GM21619 (cell line): ENCODE measurements around the gene PCDHGA11.
A peak's percentile ranks its signal among the peaks of the same experiment; 100 is the strongest.
"Not testable (repeated sequence)": the region's sequence is repeated elsewhere in the genome, so short reads cannot be mapped to it uniquely, and the experiment has no call there.

Experiments
- ATAC-seq: cut with Tn5 transposase; IDR thresholded peaks from one replicate; pipeline ENCODE4 v1.9.1; 2021; ENCODE audit not compliant: unreplicated experiment

The PCDHGA11 gene

DNA sequence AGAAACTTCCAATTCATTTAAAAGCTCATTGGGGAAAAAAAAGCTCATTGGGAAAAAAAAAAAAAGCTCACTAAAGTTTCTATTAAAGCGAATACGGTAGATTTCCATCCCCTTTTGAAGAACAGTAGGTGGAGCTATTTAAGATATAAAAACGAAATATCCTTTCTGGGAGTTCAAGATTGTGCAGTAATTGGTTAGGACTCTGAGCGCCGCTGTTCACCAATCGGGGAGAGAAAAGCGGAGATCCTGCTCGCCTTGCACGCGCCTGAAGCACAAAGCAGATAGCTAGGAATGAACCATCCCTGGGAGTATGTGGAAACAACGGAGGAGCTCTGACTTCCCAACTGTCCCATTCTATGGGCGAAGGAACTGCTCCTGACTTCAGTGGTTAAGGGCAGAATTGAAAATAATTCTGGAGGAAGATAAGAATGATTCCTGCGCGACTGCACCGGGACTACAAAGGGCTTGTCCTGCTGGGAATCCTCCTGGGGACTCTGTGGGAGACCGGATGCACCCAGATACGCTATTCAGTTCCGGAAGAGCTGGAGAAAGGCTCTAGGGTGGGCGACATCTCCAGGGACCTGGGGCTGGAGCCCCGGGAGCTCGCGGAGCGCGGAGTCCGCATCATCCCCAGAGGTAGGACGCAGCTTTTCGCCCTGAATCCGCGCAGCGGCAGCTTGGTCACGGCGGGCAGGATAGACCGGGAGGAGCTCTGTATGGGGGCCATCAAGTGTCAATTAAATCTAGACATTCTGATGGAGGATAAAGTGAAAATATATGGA lies 9.7 kb downstream of the PCDHGA11 start, which contains the start of gene PCDHGA12:
Gene PCDHGA12 (plus strand): TSS at position 176 of the 782 bp plus-strand sequence. CDS start 253 bp downstream, at position 429.
- peak; percentile 85 for ATAC-seq

DNA sequence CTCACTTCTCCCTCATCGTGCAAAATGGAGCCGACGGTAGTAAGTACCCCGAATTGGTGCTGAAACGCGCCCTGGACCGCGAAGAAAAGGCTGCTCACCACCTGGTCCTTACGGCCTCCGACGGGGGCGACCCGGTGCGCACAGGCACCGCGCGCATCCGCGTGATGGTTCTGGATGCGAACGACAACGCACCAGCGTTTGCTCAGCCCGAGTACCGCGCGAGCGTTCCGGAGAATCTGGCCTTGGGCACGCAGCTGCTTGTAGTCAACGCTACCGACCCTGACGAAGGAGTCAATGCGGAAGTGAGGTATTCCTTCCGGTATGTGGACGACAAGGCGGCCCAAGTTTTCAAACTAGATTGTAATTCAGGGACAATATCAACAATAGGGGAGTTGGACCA lies 10.4 kb downstream of the PCDHGA11 start:
- peak; percentile 68 for ATAC-seq

DNA sequence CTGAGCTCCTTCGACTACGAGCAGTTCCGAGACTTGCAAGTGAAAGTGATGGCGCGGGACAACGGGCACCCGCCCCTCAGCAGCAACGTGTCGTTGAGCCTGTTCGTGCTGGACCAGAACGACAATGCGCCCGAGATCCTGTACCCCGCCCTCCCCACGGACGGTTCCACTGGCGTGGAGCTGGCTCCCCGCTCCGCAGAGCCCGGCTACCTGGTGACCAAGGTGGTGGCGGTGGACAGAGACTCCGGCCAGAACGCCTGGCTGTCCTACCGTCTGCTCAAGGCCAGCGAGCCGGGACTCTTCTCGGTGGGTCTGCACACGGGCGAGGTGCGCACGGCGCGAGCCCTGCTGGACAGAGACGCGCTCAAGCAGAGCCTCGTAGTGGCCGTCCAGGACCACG lies 11.5 kb downstream of the PCDHGA11 start:
- ATAC-seq: not testable (repeated sequence)

DNA sequence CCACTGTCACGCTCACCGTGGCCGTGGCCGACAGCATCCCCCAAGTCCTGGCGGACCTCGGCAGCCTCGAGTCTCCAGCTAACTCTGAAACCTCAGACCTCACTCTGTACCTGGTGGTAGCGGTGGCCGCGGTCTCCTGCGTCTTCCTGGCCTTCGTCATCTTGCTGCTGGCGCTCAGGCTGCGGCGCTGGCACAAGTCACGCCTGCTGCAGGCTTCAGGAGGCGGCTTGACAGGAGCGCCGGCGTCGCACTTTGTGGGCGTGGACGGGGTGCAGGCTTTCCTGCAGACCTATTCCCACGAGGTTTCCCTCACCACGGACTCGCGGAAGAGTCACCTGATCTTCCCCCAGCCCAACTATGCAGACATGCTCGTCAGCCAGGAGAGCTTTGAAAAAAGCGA lies 11.9 kb downstream of the PCDHGA11 start:
- ATAC-seq: not testable (repeated sequence)

DNA sequence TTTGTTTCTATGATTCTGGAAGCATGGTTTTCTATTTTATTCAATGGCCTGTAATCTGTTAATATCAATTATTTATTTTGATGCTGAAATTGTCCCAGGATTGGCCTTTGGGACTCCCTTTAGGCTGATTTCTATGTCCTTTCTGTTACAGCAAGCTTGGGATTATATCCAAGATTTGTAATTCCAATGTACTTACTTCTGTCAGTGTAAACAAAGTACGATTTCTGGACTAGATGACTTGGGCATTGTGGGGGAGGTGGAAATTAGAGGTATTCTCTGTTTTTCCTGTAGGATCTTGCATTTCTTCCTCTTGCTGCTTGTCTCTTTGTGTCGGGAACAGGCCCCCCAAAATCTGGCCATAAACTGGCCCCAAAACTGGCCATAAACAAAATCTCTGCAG lies 13.2 kb downstream of the PCDHGA11 start:
- ATAC-seq: no peak

DNA sequence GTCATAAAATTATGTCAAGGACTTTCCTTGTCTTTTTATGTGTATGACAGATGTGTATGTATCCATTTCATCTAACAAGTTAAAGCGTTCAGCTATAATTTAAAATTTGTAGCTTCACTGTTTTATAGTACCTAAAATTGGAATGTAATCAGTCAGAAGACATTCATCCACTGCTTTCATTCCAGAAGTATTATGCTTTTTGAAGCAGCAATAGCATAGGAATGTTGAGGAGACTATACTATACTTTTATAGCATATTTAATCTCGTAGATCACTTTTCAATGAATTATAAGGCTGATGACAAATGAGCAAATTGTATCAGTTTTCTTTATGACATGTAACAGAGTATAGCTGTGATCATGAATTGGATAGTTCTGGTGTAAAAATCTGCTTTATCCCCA lies 16.4 kb downstream of the PCDHGA11 start:
- ATAC-seq: no peak

DNA sequence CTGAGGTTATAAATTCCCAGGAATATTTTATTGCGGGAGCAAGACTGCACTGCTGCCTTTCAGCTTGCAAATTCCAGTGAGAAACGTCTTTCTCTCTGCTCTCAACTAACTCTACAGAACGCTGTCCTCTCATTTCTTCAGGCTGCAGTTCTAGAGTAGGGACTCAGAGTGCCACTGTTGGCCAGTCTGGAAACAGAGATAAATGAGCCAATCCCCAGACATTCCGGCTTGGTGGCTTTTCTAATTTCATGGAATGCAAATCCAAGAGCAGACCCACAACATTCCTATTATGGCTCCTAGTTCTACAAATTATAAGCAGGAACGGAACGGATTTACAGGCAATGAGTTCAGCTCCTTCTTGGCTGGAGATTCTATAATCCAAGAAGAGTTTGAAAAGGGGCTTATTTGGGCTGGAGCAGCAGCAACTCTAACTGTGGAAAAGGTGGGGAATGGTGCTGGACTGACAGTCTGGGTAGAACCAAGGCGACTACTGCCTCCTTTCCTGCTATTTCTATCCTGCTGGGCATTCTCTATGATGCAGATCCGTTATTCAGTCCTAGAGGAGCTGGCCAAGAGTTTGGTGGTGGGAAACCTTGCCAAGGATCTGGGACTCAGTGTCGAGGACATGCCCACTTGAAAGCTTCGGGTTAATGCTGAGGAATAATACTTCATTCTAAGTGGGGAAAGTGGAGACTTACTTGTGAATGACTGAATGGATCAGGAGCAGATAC lies 18.7 kb downstream of the PCDHGA11 start:
- no peak for ATAC-seq

DNA sequence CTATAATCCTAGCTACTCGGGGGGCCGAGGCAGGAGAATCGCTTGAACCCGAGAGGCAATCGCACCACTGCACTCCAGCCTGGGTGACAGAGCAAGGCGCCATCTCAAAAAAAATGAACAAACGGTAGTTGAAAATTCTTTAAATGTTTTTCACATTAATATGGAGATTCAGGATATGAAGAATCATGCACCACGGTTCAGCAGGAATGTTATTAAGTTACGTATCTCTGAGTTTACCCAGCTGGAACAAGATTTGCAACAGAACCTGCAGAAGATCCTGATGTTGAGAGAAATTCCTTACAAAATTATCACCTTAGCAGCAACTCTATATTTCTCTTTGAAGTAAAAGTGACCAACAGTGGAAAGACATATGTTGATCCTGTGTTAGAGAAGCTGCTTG lies 19.5 kb downstream of the PCDHGA11 start:
- no peak for ATAC-seq

DNA sequence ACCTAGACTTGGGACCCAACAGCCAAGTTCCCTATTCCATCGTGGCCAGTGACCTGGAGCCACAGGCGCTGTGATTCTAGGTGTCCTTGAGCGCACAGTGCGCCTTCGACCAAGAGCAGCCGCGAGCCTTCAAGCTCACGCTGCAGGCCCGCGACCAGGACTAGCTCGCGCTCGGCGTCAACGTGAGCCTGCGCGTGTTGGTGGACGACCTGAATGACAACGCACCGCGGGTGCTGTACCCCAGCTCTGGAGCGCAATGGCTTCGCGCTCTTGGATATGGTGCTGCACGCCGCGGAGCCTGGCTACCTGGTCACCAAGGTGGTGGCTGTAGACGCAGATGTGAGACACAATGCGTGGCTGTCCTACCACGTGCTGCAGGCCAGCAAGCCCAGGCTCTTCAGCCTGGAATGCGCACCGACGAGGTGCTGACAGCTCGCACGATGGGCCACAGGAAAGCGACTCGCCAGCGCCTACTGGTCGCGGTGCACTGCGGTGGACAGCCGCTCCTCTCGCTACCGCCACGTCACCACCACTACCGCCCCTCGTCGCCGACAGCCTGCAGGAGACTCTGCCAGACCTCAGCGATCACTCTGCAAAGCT lies 20.8 kb downstream of the PCDHGA11 start:
- ATAC-seq: no peak

DNA sequence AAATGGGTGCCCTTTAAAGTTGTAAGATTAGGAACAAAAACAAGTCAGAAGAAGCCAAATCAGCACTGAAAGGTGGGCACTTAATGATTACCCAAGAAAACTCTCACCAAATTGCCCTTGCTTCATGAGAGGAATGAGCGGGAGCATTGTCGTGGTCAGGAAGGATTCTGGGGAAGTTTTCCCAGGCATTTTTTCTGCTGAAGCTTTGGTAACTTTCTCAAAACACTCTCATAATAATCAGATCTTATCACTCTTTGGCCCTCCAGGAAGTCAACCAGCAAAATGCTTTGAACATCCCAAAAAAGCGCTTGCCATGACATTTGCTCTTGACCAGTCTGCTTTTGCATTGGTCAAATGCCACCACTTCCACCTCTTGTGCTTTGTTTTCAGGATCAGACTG lies 44.5 kb downstream of the PCDHGA11 start:
- ATAC-seq: no peak
